RCC 7860 (cell line): Measurements from ENCODE around the gene GIPC2.
"Not testable (repeated sequence)": the region's sequence is repeated elsewhere in the genome, so short reads cannot be mapped to it uniquely, and the experiment has no call there.

Source experiments
- DNase-seq: peaks from one replicate; pipeline ENCODE4 v3.0.0-alpha.2; 2015; ENCODE audit warnings: low spot score
- FAIRE-seq: peaks from 2 replicates; lab custom pipeline; 2012; peaks lifted over from hg19 to GRCh38; lab: Jason Lieb, UNC

The GIPC2 gene

GRCh38 chr1:78064886-78065285 lies 19.1 kb downstream of the GIPC2 start:
- not testable (repeated sequence) for FAIRE-seq, DNase-seq

DNA sequence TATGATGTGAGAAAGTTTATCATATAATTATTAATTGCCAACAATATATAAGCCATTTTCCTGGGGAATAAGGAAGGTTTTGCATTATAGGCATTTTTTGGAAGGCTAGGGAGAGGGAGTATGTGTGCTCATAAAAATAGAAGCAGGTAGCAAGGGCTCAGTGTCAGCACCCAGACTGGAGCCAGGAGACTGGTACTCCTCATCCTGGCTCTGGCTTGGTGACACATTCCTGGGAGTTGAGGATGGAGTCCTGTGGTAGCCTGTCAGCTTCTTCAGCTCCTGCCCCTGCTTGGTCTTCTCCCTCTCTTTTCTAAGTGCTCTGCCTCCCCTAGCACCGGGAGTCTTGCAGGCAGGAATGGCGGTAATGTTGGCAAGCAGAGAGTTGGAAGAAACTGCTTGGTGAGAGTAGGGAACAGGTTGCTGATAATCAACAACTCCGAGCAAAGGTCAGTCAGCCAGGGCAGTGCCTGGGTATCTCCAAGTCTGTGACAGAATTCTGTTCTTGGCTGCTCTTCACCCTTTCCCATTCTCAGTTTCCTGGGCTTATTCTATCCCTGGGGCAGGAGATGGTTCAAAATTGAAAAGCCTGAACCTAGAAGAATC lies 23.0 kb downstream of the GIPC2 start:
- DNase-seq (no peak), FAIRE-seq (no peak)

DNA sequence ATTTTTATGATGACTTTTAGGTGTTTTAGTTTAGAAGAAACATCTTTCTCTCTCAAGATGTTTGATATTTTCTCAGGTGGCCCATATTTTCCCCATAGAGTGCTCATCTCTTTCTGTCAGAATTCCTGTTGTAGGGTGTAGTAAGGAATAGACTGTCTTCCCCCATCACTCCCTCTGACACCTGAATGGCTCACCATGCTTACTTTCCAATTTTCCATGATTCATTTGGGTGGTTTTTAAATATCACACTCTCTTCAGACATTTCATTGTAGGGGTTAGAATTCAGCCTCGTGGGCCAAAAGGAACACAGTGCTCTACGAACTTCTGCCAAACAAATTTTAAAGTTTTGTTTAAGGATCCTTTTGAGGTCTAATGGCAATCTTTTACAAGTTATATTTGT lies 24.0 kb downstream of the GIPC2 start:
- FAIRE-seq (no peak), DNase-seq (no peak)

GRCh38 chr1:78070210-78070609 lies 24.4 kb downstream of the GIPC2 start:
- DNase-seq: no peak
- no peak for FAIRE-seq

DNA sequence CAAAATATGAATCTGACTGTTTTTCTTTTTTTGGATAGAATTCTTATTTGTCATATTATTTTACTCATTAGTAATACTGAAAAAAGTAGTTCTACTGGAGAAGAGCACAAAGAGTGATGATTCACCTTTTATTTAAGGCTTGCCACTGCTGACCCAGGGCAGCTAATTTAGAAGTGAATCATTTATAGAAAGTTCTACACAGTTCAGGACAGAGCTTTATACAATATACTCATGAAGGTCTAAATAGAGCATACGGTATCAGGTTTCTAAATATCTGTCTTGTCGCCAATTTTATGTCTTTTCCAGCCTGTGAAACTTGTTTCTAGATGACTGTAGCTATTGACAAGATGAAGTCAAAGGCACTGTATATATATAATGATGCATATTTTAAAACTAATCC lies 25.0 kb downstream of the GIPC2 start:
- peak; percentile 98 for FAIRE-seq
- DNase-seq: peak; percentile 72

DNA sequence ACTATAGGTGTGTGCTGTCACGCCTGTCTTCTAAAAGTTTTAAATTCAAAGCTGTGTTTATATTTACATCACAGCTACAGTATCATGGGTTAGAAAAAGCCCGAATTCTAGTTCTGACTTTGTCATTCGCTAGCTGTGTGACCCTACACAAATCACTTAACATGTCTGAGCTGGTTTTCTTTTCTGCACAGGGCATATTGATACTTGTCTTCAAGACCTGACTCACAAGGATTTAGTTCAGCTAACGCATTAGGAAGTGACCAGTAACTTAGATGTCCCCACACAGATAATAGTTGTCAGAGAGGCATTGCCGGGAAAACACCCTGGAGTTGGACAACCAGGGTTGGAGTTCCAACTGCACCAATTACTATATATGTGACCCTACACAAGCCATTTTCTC lies 25.9 kb downstream of the GIPC2 start:
- no peak for FAIRE-seq

DNA sequence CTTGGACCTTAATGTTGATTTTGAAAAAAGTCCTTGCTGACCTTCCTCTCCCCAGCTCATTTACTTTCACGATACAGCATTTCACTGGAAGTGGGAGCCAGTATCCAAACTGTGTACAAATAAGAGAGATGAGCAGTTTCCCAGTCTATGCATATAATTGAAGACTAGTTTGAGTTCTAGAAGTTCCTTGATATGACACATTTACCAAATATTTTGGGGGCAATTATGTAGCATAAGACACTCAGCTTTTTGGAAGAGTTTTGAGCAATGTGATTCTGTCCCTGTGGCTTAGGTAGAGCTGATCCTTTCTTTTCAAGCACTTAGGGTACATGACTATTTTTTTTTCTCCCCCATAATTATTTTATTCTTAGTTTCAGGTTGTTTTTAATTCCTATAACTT lies 26.4 kb downstream of the GIPC2 start:
- no peak for FAIRE-seq
- DNase-seq: no peak

More for the DNA sequence above, 25.9 kb downstream of the GIPC2 start:
- no peak for DNase-seq

DNA sequence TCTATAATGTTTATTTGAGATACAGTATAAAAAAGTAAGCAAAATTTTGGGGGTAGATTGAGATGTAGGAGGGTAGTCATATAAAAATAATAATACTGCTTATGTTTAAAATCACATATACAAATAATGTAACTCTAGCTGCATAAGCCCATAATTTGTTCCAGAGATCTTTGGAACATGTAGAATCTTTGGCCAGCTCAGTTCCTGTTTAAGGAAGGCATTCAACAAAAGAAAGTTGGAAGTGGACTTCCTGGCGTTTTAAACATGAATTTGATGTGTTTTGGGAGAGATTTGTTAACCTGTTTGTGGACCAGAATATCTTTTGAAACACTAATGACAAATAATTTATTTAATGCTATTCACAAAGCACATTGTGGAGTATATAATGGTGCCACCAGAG lies 27.7 kb downstream of the GIPC2 start:
- FAIRE-seq (no peak), DNase-seq (no peak)

DNA sequence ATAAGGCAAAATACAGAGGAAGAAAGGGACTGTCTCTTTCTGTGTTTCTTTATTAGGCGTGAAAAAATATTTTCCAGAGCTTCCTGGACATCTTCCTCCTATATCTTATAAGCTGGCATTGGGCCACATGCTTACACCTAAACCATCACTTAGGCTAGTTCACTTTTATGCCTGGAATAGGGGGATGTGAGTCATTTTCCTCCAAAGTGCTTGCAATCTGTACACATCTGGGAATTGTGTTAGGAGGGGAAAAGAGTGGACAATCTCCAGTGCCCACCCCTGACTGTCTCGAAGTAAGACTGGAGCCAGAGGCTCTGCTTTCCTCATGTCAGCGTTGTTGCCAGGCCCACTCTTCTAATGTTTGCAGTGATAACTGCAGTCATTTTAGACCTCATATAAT lies 29.9 kb downstream of the GIPC2 start:
- FAIRE-seq (no peak), DNase-seq (no peak)

DNA sequence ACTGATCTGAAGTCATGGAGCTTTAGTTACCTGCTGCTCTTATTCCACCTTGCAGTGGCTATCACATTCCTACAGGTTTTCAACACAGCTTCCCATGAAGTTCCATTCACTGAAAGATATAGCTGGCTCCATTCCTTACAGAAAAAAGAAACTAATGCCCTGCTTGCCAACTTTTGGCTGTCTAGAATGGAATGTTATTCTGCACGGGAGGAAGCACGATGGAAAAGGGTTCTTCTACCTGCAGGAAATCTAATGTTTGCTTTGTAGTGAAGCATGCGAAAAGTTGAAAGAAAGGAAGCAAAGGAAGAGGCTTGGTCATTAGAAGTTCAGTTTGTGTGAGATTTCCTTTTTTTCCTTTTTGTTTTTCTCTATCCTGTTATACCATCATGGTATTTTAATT lies 32.6 kb downstream of the GIPC2 start:
- no peak for DNase-seq
- no peak for FAIRE-seq

GRCh38 chr1:78079580-78079979 lies 33.8 kb downstream of the GIPC2 start:
- no peak for DNase-seq
- FAIRE-seq: peak; percentile 25

DNA sequence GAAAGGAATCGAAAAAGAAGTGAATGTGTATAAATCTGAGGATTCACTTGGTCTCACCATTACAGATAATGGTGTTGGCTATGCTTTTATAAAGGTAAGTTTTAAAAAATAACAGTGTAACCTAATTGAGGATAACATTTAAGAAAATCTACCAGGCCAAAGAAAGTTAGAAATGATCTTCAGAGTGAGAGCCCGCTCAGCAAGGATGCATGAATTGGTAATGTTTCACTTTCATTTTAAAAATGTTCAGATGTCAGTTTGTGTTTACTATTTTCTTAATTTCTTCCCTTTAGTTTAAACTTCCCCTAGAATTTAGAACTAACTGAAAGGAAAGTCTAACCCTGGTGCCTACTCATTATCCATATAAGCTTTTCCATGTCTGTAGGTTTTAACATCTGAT lies 35.0 kb downstream of the GIPC2 start:
- no peak for DNase-seq
- no peak for FAIRE-seq

- FAIRE-seq (no peak), DNase-seq (no peak)
Measured at GRCh38 chr1:78081980-78082860, 36.5 kb downstream of the GIPC2 start.

DNA sequence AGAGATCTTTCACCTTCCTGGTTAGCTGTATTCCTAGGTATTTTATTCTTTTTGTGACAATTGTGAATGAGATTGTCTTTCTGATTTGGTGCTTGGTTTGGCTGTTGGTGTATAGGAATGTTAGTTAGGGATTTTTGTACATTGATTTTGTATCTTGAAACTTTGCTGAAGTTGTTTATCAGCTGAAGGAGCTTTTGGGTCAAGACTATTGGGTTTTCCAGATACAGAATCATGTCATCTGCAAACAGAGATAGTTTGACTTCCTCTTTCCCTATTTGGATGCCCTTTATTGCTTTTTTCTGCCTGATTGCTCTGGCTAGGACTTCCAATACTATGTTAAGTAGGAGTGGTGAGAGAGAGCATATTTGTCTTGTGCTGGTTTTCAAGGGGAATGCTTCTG lies 38.9 kb downstream of the GIPC2 start:
- DNase-seq, FAIRE-seq: not testable (repeated sequence)

DNA sequence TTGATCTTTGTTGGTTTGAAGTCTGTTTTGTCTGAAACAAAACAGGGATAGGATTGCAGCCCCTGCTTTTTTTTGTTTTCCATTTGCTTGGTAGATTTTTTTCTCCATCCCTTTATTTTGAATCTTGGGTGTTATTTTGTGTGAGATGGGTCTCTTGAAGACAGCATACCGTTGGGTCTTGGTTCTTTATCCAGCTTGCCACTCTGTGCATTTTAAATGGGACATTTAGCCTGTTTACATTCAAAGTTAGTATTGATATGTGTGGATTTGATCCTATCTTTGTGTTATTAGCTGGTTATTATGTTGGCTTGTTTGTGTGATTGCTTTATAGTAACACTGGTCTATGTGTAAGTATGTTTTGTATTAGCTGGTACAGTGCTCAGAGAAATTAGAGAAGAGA lies 40.9 kb downstream of the GIPC2 start:
- DNase-seq (no peak), FAIRE-seq (no peak)

DNA sequence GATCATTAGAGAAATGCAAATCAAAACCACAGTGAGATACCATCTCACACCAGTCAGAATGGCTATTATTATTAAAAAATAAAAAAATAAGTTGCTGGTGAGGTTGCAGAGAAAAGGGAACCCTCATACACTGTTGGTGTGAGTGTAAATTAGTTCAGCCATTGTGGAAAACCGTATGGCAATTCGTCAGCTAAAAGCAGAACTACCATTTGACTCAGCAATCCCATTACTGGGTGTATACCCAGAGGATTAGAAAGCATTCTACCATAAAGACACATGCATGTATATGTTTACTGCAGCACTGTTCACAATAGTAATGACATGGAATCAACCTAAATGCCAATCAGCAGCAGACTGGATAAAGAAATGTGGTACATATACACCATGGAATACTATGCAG lies 42.2 kb downstream of the GIPC2 start:
- no peak for FAIRE-seq
- no peak for DNase-seq

- DNase-seq (no peak), FAIRE-seq (no peak)
Measured at GRCh38 chr1:78088486-78088885, 42.7 kb downstream of the GIPC2 start.

DNA sequence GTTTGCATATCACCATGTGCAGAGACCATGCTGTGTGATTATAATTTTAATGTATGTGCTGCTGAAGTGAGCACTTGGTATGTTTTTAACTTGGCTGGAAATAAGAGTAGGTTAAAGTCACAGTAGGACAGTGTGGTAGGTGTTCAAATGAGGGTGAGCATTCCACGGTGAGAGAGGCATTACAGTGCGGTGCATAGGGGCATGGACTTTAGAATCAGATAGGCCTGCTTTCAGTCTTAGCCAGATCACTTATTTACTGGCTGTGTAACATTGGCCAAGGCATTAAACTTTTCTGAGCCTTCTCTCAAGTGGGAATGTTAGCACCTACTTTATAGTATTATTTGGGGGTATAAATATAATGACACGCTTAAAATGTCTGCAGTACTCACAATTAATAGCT lies 43.2 kb downstream of the GIPC2 start:
- DNase-seq: no peak
- no peak for FAIRE-seq

- DNase-seq: no peak
- FAIRE-seq: no peak
Measured at GRCh38 chr1:78090472-78091133, 44.8 kb downstream of the GIPC2 start.

DNA sequence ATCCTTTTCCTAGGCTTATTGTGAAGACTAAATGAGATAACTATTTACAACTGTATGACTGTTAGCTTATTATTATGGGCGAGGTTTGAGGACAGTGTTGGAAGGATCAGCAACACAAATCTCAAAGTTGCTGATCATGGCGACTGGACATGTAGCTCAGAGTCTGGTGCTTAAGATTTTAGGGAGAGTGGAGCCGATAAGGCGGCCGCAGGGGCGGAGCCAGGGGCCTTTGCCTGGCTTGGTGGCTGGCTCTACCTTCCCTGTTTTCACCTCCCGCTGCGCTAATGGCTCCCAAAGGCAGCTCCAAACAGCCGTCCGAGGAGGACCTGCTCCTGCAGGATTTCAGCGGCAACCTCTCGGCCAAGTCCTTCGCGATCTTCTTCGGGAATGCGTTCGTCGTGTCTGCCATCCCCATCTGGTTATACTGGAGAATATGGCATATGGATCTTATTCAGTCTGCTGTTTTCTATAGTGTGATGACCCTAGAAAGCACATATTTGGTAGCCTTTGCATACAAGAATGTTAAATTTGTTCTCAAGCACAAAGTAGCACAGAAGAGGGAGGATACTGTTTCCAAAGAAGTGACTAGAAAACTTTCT lies 45.5 kb downstream of the GIPC2 start:
- FAIRE-seq: no peak
- no peak for DNase-seq

GRCh38 chr1:78091886-78092285 lies 46.1 kb downstream of the GIPC2 start:
- FAIRE-seq (no peak), DNase-seq (no peak)
